Cardiac fibroblast (primary cell): ENCODE results near the gene GJB2.
"Not testable (repeated sequence)": the region's sequence is repeated elsewhere in the genome, so short reads cannot be mapped to it uniquely, and the experiment has no call there.

Source experiments
- DNase-seq, 2 donors: peaks; one replicate each; pipeline versions ENCODE4 v3.0.0 to v3.0.0-alpha.2; 2010; ENCODE audit warnings: low read depth in 2 of 2
- H3K4me3 ChIP-seq, 2 donors: replicated peaks in 1 of 2; 1 replicate in 1 of 2; 2 replicates in 1 of 2; pipeline ENCODE4 v1.5.1; 2011; ENCODE audit warnings: low read depth in 2 of 2, low read length in 2 of 2, mild to moderate bottlenecking in 2 of 2, moderate library complexity in 1 of 2
- CTCF ChIP-seq: IDR thresholded peaks from one replicate; pipeline ENCODE4 v1.5.1; 2011; ENCODE audit warnings: low read depth, mild to moderate bottlenecking, low read length, inconsistent platforms

GJB2 gene

GRCh38 chr13:20159646-20160305 is 33.0 kb downstream of the GJB2 start:
- peak overlapping the region in 1 of 2 donors; percentile 33 for H3K4me3 ChIP-seq
- no peak for TF ChIP-seq CTCF
- peak in 1 of 2 donors; percentile 23 for DNase-seq

GRCh38 chr13:20157151-20157796 is 35.5 kb downstream of the GJB2 start:
- no peak overlapping the region for H3K4me3 ChIP-seq
- no peak for DNase-seq
- no peak for TF ChIP-seq CTCF

GRCh38 chr13:20156702-20157101 is 36.0 kb downstream of the GJB2 start:
- no peak for DNase-seq
- no peak overlapping the region for H3K4me3 ChIP-seq
- no peak for TF ChIP-seq CTCF

GRCh38 chr13:20153290-20153689 is 39.4 kb downstream of the GJB2 start:
- not testable (repeated sequence) for DNase-seq, H3K4me3 ChIP-seq

GRCh38 chr13:20151612-20152011 is 41.1 kb downstream of the GJB2 start:
- no peak for TF ChIP-seq CTCF

GRCh38 chr13:20151016-20151415 is 41.7 kb downstream of the GJB2 start:
- no peak for TF ChIP-seq CTCF
- no peak overlapping the region for H3K4me3 ChIP-seq
- no peak for DNase-seq

More at GRCh38 chr13:20151612-20152011, 41.1 kb downstream of the GJB2 start:
- H3K4me3 ChIP-seq: no peak overlapping the region
- no peak for DNase-seq

- DNase-seq: no peak
- no peak overlapping the region for H3K4me3 ChIP-seq
- TF ChIP-seq CTCF: no peak
Observed at GRCh38 chr13:20150561-20150960, 42.2 kb downstream of the GJB2 start.
